ENCODE measurements around the gene CYTIP.

The CYTIP gene

GRCh38 chr2:157466764-157467163 lies 22.9 kb upstream of the CYTIP start:
- in situ Hi-C loops (cut with MboI; ENCODE audit: low sequenced_read_pairs, unreplicated experiment) = no loop called here
- TF ChIP-seq CTCF (IDR thresholded peaks at IDR 0.05; ENCODE audit: borderline replicate concordance, control extremely low read depth, extremely low read depth, insufficient read depth, missing control alignments) = no peak
- no peak for DNase-seq (ENCODE audit: low spot score)

GRCh38 chr2:157465554-157465953 lies 21.7 kb upstream of the CYTIP start:
- TF ChIP-seq CTCF (IDR thresholded peaks at IDR 0.05; ENCODE audit: borderline replicate concordance, control extremely low read depth, extremely low read depth, insufficient read depth, missing control alignments) = no peak
- in situ Hi-C loops (cut with MboI; ENCODE audit: low sequenced_read_pairs, unreplicated experiment) = no loop called here
- DNase-seq (ENCODE audit: low spot score) = no peak

GRCh38 chr2:157463002-157463401 lies 19.1 kb upstream of the CYTIP start:
- TF ChIP-seq CTCF (IDR thresholded peaks at IDR 0.05; ENCODE audit: borderline replicate concordance, control extremely low read depth, extremely low read depth, insufficient read depth, missing control alignments) = no peak
- in situ Hi-C loops (cut with MboI; ENCODE audit: low sequenced_read_pairs, unreplicated experiment) = no loop called here

GRCh38 chr2:157460897-157461296 lies 17.0 kb upstream of the CYTIP start:
- TF ChIP-seq CTCF (IDR thresholded peaks at IDR 0.05; ENCODE audit: borderline replicate concordance, control extremely low read depth, extremely low read depth, insufficient read depth, missing control alignments) = no peak
- DNase-seq (ENCODE audit: low spot score) = no peak
- in situ Hi-C loops (cut with MboI; ENCODE audit: low sequenced_read_pairs, unreplicated experiment) = no loop called here

More at GRCh38 chr2:157463002-157463401, 19.1 kb upstream of the CYTIP start:
- DNase-seq (ENCODE audit: low spot score) = no peak

- no peak for DNase-seq (ENCODE audit: low spot score)
- TF ChIP-seq CTCF (IDR thresholded peaks at IDR 0.05; ENCODE audit: borderline replicate concordance, control extremely low read depth, extremely low read depth, insufficient read depth, missing control alignments) = no peak
- in situ Hi-C loops (cut with MboI; ENCODE audit: low sequenced_read_pairs, unreplicated experiment) = no loop called here
These were observed 16.5 kb upstream of the CYTIP start for GRCh38 chr2:157460384-157460837.

- no peak for DNase-seq (ENCODE audit: low spot score)
- in situ Hi-C loops (cut with MboI; ENCODE audit: low sequenced_read_pairs, unreplicated experiment) = no loop called here
- TF ChIP-seq CTCF (IDR thresholded peaks at IDR 0.05; ENCODE audit: borderline replicate concordance, control extremely low read depth, extremely low read depth, insufficient read depth, missing control alignments) = no peak
These were observed 15.6 kb upstream of the CYTIP start for GRCh38 chr2:157459486-157459885.

GRCh38 chr2:157447741-157448140 lies 3.9 kb upstream of the CYTIP start:
- DNase-seq (ENCODE audit: low spot score) = no peak
- in situ Hi-C loops (cut with MboI; ENCODE audit: low sequenced_read_pairs, unreplicated experiment) = no loop called here
- no peak for TF ChIP-seq CTCF (IDR thresholded peaks at IDR 0.05; ENCODE audit: borderline replicate concordance, control extremely low read depth, extremely low read depth, insufficient read depth, missing control alignments)
